ENCODE results near the gene RNF220. TPM values are rescaled to one million over a fixed set of nuclear protein-coding genes. Genes with fewer than 3 reads are reported as not detected.

The RNF220 gene
- total RNA-seq, 1 donor from 2014 or later, result 62.6 TPM

GRCh38 chr1:44641126-44642102 is 236.4 kb downstream of the RNF220 start:
- Histone ChIP-seq H3K27ac (replicated peaks) (peak overlapping the region; percentile 5), H3K36me3 (peaks cover 98% of the 10 kb centered on the region)

GRCh38 chr1:44642255-44642654 is 237.2 kb downstream of the RNF220 start:
- DNase-seq, result no peak
- intact Hi-C loops (cut with micrococcal nuclease), result no loop called here
- H3K9me3 ChIP-seq (replicated peaks), result no peaks in the 10 kb centered on the region
- no peak overlapping the region for H3K4me3 ChIP-seq
- peak overlapping the region; percentile 59 for H3K27ac ChIP-seq (replicated peaks)
- no peaks in the 10 kb centered on the region for H3K27me3 ChIP-seq (ENCODE audit: low read depth)
- peaks cover 98% of the 10 kb centered on the region for H3K36me3 ChIP-seq
- peaks cover 78% of the 10 kb centered on the region for H3K4me1 ChIP-seq
- no peak for TF ChIP-seq CTCF (IDR thresholded peaks at IDR 0.05; ENCODE audit: borderline replicate concordance)

More at GRCh38 chr1:44641126-44642102, 236.4 kb downstream of the RNF220 start:
- TF ChIP-seq CTCF (IDR thresholded peaks at IDR 0.05; ENCODE audit: borderline replicate concordance), result no peak
- Histone ChIP-seq H3K4me3 (no peak overlapping the region), H3K9me3 (replicated peaks) (no peaks in the 10 kb centered on the region), H3K27me3 (ENCODE audit: low read depth) (no peaks in the 10 kb centered on the region), H3K4me1 (peaks cover 86% of the 10 kb centered on the region)
- intact Hi-C loops (cut with micrococcal nuclease), result no loop called here
- DNase-seq, result no peak

DNA sequence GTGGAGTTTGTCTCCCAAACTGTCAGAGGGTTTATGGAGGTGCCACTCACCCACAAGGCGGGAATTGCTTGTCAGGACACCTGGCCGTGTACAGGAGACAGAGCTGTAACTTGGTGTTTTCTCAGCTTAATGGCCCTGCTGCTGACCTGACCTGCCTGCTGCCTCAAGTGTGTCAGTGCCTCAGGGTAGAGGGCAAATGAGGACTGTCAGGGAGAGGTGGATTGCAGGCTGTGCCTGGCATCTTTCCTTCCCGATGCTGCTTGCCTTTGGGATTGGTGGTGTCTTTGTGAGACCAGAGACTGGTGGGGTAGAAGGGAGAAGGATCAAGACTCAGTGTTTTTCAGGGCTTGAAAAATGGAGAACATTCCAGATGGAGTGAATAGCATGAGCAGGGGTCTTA is 237.9 kb downstream of the RNF220 start:
- no peak for DNase-seq
- TF ChIP-seq CTCF (IDR thresholded peaks at IDR 0.05; ENCODE audit: borderline replicate concordance), result no peak
- no peak overlapping the region for H3K4me3 ChIP-seq
- H3K27me3 ChIP-seq (ENCODE audit: low read depth), result no peaks in the 10 kb centered on the region
- peaks cover 72% of the 10 kb centered on the region for H3K4me1 ChIP-seq
- H3K36me3 ChIP-seq, result peaks cover 98% of the 10 kb centered on the region
- intact Hi-C loops (cut with micrococcal nuclease), result no loop called here
- H3K9me3 ChIP-seq (replicated peaks), result no peaks in the 10 kb centered on the region
- peak overlapping the region; percentile 59 for H3K27ac ChIP-seq (replicated peaks)

GRCh38 chr1:44643721-44644334 is 238.8 kb downstream of the RNF220 start:
- intact Hi-C loops (cut with micrococcal nuclease), result no loop called here
- Histone ChIP-seq H3K27me3 (ENCODE audit: low read depth) (no peaks in the 10 kb centered on the region), H3K27ac (replicated peaks) (peak overlapping the region; percentile 59), H3K4me1 (peaks cover 66% of the 10 kb centered on the region), H3K36me3 (peaks cover 98% of the 10 kb centered on the region), H3K9me3 (replicated peaks) (no peaks in the 10 kb centered on the region), H3K4me3 (no peak overlapping the region)
- TF ChIP-seq CTCF (IDR thresholded peaks at IDR 0.05; ENCODE audit: borderline replicate concordance), result no peak
- DNase-seq, result no peak

DNA sequence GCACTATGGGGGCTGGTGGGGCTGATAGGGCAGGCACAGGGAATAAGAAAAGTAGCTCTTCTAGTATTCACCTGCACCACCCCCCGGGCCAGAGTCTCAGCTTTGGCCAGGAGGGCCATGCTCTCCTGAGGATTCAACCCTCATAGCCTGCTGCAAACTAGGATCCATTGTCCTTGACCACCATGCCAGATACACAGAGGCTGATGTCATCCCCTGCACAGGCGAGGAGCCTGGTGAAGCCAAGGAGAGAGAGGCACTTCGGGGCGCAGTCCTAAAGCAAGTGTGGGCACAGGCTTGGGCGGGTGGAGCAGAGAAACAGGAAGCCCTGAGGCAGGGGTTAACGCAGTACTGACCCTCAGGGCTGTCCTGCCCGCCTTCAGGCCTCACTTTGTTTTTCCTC is 239.8 kb downstream of the RNF220 start:
- Histone ChIP-seq H3K27ac (replicated peaks) (peak overlapping the region; percentile 59), H3K36me3 (peaks cover 98% of the 10 kb centered on the region), H3K4me3 (no peak overlapping the region), H3K9me3 (replicated peaks) (no peaks in the 10 kb centered on the region), H3K4me1 (peaks cover 61% of the 10 kb centered on the region), H3K27me3 (ENCODE audit: low read depth) (no peaks in the 10 kb centered on the region)
- DNase-seq, result no peak
- no peak for TF ChIP-seq CTCF (IDR thresholded peaks at IDR 0.05; ENCODE audit: borderline replicate concordance)
- intact Hi-C loops (cut with micrococcal nuclease), result no loop called here

Data from left ventricle myocardium inferior (tissue), 1 donor.